Measurements from ENCODE around the gene MYCBP.

Gene MYCBP

GRCh38 chr1:38834221-38834782 is 38.8 kb downstream of the MYCBP start:
- no peak for TF ChIP-seq CTCF (IDR thresholded peaks at IDR 0.05; ENCODE audit: low read depth, low read length)
- DNase-seq (ENCODE audit: low read depth in 2 of 2), result peak in 1 of 2 donors; percentile 26
- H3K4me3 ChIP-seq (replicated peaks in 1 of 2; ENCODE audit: low read depth in 2 of 2, low read length in 2 of 2), result no peak overlapping the region

GRCh38 chr1:38833146-38833545 is 40.0 kb downstream of the MYCBP start:
- DNase-seq (ENCODE audit: low read depth in 2 of 2), result no peak
- H3K4me3 ChIP-seq (replicated peaks in 1 of 2; ENCODE audit: low read depth in 2 of 2, low read length in 2 of 2), result no peak overlapping the region

GRCh38 chr1:38832370-38832734 is 40.8 kb downstream of the MYCBP start:
- no peak for DNase-seq (ENCODE audit: low read depth in 2 of 2)
- TF ChIP-seq CTCF (IDR thresholded peaks at IDR 0.05; ENCODE audit: low read depth, low read length), result no peak
- no peak overlapping the region for H3K4me3 ChIP-seq (replicated peaks in 1 of 2; ENCODE audit: low read depth in 2 of 2, low read length in 2 of 2)

More at GRCh38 chr1:38833146-38833545, 40.0 kb downstream of the MYCBP start:
- TF ChIP-seq CTCF (IDR thresholded peaks at IDR 0.05; ENCODE audit: low read depth, low read length), result no peak

GRCh38 chr1:38831731-38832369 is 41.3 kb downstream of the MYCBP start:
- no peak for DNase-seq (ENCODE audit: low read depth in 2 of 2)

GRCh38 chr1:38829368-38829767 is 43.8 kb downstream of the MYCBP start:
- no peak for DNase-seq (ENCODE audit: low read depth in 2 of 2)
- TF ChIP-seq CTCF (IDR thresholded peaks at IDR 0.05; ENCODE audit: low read depth, low read length), result no peak
- H3K4me3 ChIP-seq (replicated peaks in 1 of 2; ENCODE audit: low read depth in 2 of 2, low read length in 2 of 2), result no peak overlapping the region

More at GRCh38 chr1:38831731-38832369, 41.3 kb downstream of the MYCBP start:
- no peak overlapping the region for H3K4me3 ChIP-seq (replicated peaks in 1 of 2; ENCODE audit: low read depth in 2 of 2, low read length in 2 of 2)
- no peak for TF ChIP-seq CTCF (IDR thresholded peaks at IDR 0.05; ENCODE audit: low read depth, low read length)

- H3K4me3 ChIP-seq (replicated peaks in 1 of 2; ENCODE audit: low read depth in 2 of 2, low read length in 2 of 2), result no peak overlapping the region
- DNase-seq (ENCODE audit: low read depth in 2 of 2), result no peak
- TF ChIP-seq CTCF (IDR thresholded peaks at IDR 0.05; ENCODE audit: low read depth, low read length), result no peak
These were observed 45.8 kb downstream of the MYCBP start for GRCh38 chr1:38827318-38827717.
